Activated T-cell treated with anti-CD3 and anti-CD28 coated beads, Interleukin-2, amount 50 U/mL, for 24 hours (primary cell): ENCODE measurements around the gene NLRP14.

Experiments
- DNase-seq: peaks from one replicate; pipeline ENCODE4 v3.0.0-alpha.2; 2020
- H3K27ac Mint-ChIP-seq: 2 replicates; pipeline ENCODE4 v1.8.0; 2020; ENCODE audit warnings: mild to moderate bottlenecking, mixed read lengths
- H3K27me3 Mint-ChIP-seq: 2 replicates; pipeline ENCODE4 v1.8.0; 2020; ENCODE audit warnings: mixed read lengths
- H3K36me3 Mint-ChIP-seq: 2 replicates; pipeline ENCODE4 v1.8.0; 2020; ENCODE audit warnings: low read depth, mixed read lengths
- H3K4me1 Mint-ChIP-seq: 2 replicates; pipeline ENCODE4 v1.8.0; 2020; ENCODE audit warnings: low read depth, mixed read lengths
- H3K4me3 Mint-ChIP-seq: 2 replicates; pipeline ENCODE4 v1.8.0; 2020; ENCODE audit warnings: mild to moderate bottlenecking, moderate library complexity, mixed read lengths
- H3K9me3 Mint-ChIP-seq: 2 replicates; pipeline ENCODE4 v1.8.0; 2020; ENCODE audit warnings: mixed read lengths

The NLRP14 gene

DNA sequence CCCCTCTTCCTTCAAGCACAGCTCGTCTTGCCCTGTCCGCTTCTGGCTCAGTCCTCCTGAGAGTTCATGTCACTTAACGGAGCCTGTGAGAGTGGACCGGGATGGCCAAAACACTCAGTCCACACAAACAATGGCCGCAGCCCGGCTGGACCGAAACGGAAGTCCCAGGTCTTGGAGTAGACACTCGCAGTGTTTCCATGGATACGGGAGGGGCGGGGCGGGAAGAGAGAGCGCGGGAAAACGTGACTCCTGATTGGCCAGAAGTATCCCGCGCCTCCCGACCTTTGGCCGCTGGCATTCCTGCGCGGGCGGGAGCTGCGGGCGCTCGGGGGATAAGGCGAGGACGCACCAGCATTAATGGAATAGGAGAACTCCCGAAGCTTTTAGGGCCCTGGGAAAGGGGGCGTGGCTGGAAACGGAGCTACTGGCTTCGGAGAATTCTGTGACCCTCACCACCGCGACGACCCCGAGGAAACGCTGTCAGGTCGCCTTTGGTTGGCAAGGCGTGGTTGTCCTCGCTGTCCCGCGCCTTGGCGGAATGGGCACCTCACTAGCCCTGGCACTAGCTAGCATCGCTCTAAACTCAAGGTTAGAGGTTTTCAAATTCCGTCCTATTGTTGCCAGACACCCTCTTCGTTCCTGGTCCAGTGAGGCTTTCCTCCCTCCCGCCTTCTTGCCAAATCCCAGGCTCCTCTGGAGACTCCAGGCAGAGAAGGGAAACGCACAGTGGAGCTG lies at the start of gene NLRP14, which contains the start of gene ZNF214:
NLRP14 (plus strand) TSS at position 297 of the 735 bp plus-strand sequence. CDS start 18,108 bp downstream, outside the sequence.
ZNF214 (minus strand) TSS at position 164 of the 735 bp plus-strand sequence. CDS start 17,511 bp downstream, outside the sequence.
- H3K4me1 Mint-ChIP-seq: peaks cover 8% of the 10 kb centered on the region
- no peak for DNase-seq
- no peaks in the 10 kb centered on the region for H3K36me3 Mint-ChIP-seq
- peaks cover 42% of the 10 kb centered on the region for H3K27me3 Mint-ChIP-seq
- H3K4me3 Mint-ChIP-seq: peak within 1 kb of the TSS; percentile 59
- no peak within 1 kb of the TSS for H3K27ac Mint-ChIP-seq
- H3K9me3 Mint-ChIP-seq: no peaks in the 10 kb centered on the region

GRCh38 chr11:6979365-6979764 lies 40.9 kb upstream of the NLRP14 start:
- DNase-seq: no peak
- H3K4me1 Mint-ChIP-seq: no peaks in the 10 kb centered on the region
- H3K9me3 Mint-ChIP-seq: no peaks in the 10 kb centered on the region
- H3K27me3 Mint-ChIP-seq: peaks cover 12% of the 10 kb centered on the region
- H3K36me3 Mint-ChIP-seq: no peaks in the 10 kb centered on the region
- H3K27ac Mint-ChIP-seq: no peak overlapping the region
- H3K4me3 Mint-ChIP-seq: no peak overlapping the region

- no peaks in the 10 kb centered on the region for H3K36me3 Mint-ChIP-seq
- no peak overlapping the region for H3K27ac Mint-ChIP-seq
- no peak overlapping the region for H3K4me3 Mint-ChIP-seq
- DNase-seq: no peak
- H3K27me3 Mint-ChIP-seq: peaks cover 3% of the 10 kb centered on the region
- H3K9me3 Mint-ChIP-seq: no peaks in the 10 kb centered on the region
- no peaks in the 10 kb centered on the region for H3K4me1 Mint-ChIP-seq
Measured at GRCh38 chr11:6986487-6986886, 33.8 kb upstream of the NLRP14 start.

DNA sequence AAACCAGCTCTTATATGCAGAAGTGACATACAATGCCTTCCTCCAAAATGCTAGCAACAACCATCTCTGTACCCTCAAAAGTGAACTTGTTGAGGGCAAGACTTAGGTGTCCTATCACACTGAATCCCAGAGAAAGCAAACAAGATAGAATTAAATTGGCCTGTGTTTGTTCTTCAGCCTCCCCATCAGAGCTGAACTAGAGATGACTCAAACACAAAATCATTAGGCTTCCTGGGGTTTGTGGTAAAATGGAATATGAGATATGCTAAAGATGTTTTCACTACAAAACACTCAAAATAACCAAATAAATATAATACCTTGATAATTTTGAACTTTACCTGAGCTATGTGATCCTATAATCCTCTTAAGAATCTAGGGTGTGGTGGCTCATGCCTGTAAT lies 31.8 kb upstream of the NLRP14 start:
- Mint-ChIP-seq H3K9me3 (no peaks in the 10 kb centered on the region), H3K27me3 (peaks cover 3% of the 10 kb centered on the region), H3K4me1 (no peaks in the 10 kb centered on the region), H3K4me3 (no peak overlapping the region), H3K27ac (no peak overlapping the region), H3K36me3 (no peaks in the 10 kb centered on the region)
- no peak for DNase-seq

- Mint-ChIP-seq H3K36me3 (no peaks in the 10 kb centered on the region), H3K4me3 (no peak overlapping the region), H3K9me3 (no peaks in the 10 kb centered on the region), H3K27me3 (no peaks in the 10 kb centered on the region), H3K4me1 (no peaks in the 10 kb centered on the region), H3K27ac (no peak overlapping the region)
- no peak for DNase-seq
Measured at GRCh38 chr11:6991227-6991626, 29.1 kb upstream of the NLRP14 start.

GRCh38 chr11:6992026-6992425 lies 28.3 kb upstream of the NLRP14 start:
- Mint-ChIP-seq H3K27me3 (no peaks in the 10 kb centered on the region), H3K27ac (no peak overlapping the region), H3K4me3 (no peak overlapping the region), H3K36me3 (no peaks in the 10 kb centered on the region), H3K4me1 (no peaks in the 10 kb centered on the region), H3K9me3 (no peaks in the 10 kb centered on the region)
- no peak for DNase-seq

DNA sequence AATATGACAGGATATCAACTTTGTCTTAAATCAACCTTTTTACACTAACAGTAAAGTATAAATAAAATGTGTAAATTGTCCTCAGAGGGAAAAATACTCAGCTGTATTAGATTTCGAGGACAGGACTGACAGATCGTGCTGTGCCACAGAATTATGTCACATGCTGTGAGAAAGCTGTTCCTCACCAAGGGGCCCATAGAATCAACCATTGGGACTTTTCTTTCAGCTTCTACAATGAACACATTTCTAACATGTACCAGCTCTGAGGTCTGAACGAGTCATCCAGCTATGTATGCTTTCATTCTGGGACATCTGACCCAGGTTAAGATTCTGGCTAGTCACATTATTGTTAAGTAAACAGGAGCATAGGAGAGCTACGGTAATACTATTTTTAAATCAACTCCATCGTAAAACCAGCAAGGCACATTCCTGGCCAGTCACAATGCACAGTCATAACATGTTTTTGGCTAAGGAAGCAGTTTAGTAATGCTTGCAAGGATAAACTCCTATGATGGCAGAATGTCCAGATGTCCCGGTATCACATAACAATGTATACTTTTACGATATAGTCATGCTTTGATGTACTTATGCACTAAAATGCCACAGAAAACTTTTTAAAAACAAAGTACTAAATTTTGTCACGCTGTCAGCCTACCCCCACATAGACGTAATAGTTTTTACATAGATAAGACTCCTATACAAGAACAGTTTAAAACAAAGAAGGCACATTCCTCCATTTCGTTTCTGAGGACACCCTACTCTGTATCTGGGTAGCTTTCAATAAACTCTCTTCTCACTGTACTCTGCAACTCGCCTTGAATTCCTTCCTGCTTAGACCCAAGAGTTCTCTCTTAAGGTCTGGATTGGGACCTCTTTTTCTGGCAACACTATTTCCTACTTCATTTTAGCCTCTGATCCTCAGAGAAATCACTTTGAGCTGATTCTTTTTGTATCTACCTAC lies 27.5 kb upstream of the NLRP14 start:
- Mint-ChIP-seq H3K36me3 (no peaks in the 10 kb centered on the region), H3K9me3 (no peaks in the 10 kb centered on the region), H3K27ac (no peak overlapping the region), H3K27me3 (no peaks in the 10 kb centered on the region), H3K4me1 (no peaks in the 10 kb centered on the region), H3K4me3 (no peak overlapping the region)
- DNase-seq: no peak

- Mint-ChIP-seq H3K27ac (no peak overlapping the region), H3K27me3 (peaks cover 7% of the 10 kb centered on the region), H3K4me3 (no peak overlapping the region), H3K4me1 (no peaks in the 10 kb centered on the region), H3K36me3 (no peaks in the 10 kb centered on the region), H3K9me3 (no peaks in the 10 kb centered on the region)
- no peak for DNase-seq
Measured at GRCh38 chr11:6995703-6996102, 24.6 kb upstream of the NLRP14 start.

- Mint-ChIP-seq H3K27ac (no peak overlapping the region), H3K27me3 (peaks cover 20% of the 10 kb centered on the region), H3K36me3 (no peaks in the 10 kb centered on the region), H3K9me3 (no peaks in the 10 kb centered on the region), H3K4me3 (no peak overlapping the region), H3K4me1 (no peaks in the 10 kb centered on the region)
- no peak for DNase-seq
Measured at GRCh38 chr11:7004482-7004881, 15.8 kb upstream of the NLRP14 start.

GRCh38 chr11:7014118-7014517 lies 6.2 kb upstream of the NLRP14 start:
- Mint-ChIP-seq H3K36me3 (no peaks in the 10 kb centered on the region), H3K9me3 (no peaks in the 10 kb centered on the region), H3K27ac (no peak overlapping the region), H3K4me1 (no peaks in the 10 kb centered on the region), H3K4me3 (no peak overlapping the region), H3K27me3 (peaks cover 18% of the 10 kb centered on the region)
- no peak for DNase-seq

DNA sequence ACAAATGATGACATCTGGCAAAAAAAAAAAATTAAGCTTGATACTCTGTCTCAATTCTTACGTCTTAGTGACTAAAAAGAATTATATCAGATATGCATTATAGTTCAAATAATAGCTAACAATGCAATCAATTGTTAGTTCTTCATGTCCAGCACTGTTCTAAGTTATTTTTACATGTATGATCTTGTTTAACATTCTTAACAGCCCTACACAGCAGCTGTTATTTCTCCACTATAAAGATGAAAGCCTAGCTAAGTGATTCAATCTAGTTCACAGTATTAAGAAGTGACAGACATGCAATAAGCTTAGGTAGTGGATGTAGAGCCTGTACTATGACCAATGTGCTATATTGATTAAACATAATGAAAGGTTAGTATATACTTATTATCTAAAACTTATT lies 4.3 kb upstream of the NLRP14 start:
- no peak for DNase-seq
- Mint-ChIP-seq H3K9me3 (no peaks in the 10 kb centered on the region), H3K4me1 (peaks cover 8% of the 10 kb centered on the region)

GRCh38 chr11:7019500-7020182 lies 638 bp upstream of the NLRP14 start:
- peaks cover 42% of the 10 kb centered on the region for H3K27me3 Mint-ChIP-seq
- H3K27ac Mint-ChIP-seq: no peak overlapping the region
- H3K36me3 Mint-ChIP-seq: no peaks in the 10 kb centered on the region
- no peak for DNase-seq
- H3K9me3 Mint-ChIP-seq: no peaks in the 10 kb centered on the region
- peaks cover 8% of the 10 kb centered on the region for H3K4me1 Mint-ChIP-seq
- H3K4me3 Mint-ChIP-seq: peak overlapping the region; percentile 59

More for the DNA sequence above, 4.3 kb upstream of the NLRP14 start:
- Mint-ChIP-seq H3K27me3 (peaks cover 26% of the 10 kb centered on the region), H3K4me3 (no peak overlapping the region), H3K36me3 (no peaks in the 10 kb centered on the region), H3K27ac (no peak overlapping the region)

DNA sequence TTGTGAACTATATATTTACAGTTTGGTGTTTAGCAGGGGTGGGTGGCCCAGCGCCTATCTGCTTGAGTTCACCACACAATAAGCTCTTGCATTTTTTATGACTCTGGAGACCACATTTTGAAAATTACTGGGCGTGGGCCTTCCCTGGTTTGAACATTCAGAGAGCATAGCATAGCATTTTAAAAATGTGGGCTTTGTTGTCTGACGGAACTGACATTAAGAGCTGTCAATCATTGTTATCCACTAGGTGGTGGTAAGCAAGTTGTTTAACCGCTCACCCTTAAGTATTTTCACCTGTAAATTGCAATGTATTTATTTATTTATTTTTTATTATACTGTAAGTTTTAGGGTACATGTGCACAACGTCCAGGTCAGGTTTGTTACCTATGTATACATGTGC lies 1.0 kb downstream of the NLRP14 start:
- Mint-ChIP-seq H3K4me1 (peaks cover 8% of the 10 kb centered on the region), H3K4me3 (no peak overlapping the region), H3K27ac (no peak overlapping the region), H3K9me3 (no peaks in the 10 kb centered on the region), H3K27me3 (peaks cover 42% of the 10 kb centered on the region), H3K36me3 (no peaks in the 10 kb centered on the region)
- no peak for DNase-seq

- Mint-ChIP-seq H3K27ac (no peak overlapping the region), H3K9me3 (no peaks in the 10 kb centered on the region), H3K27me3 (peaks cover 8% of the 10 kb centered on the region), H3K4me3 (no peak overlapping the region), H3K4me1 (no peaks in the 10 kb centered on the region), H3K36me3 (no peaks in the 10 kb centered on the region)
- no peak for DNase-seq
Measured at GRCh38 chr11:7028141-7028540, 7.9 kb downstream of the NLRP14 start.
